Amniotic stem cell (primary cell): ENCODE data around the gene RABEP1.

ENCODE experiments used
- DNase-seq: peaks from one replicate; lab custom pipeline; 2025; lab: John Stamatoyannopoulos, UW

Gene RABEP1

GRCh38 chr17:5364156-5364555 lies 82.1 kb downstream of the RABEP1 start:
- DNase-seq, result no peak

GRCh38 chr17:5364696-5365095 lies 82.6 kb downstream of the RABEP1 start:
- no peak for DNase-seq

- DNase-seq, result no peak
These were observed 83.7 kb downstream of the RABEP1 start for GRCh38 chr17:5365831-5366230.

- no peak for DNase-seq
These were observed 88.3 kb downstream of the RABEP1 start for GRCh38 chr17:5370411-5370810.

DNA sequence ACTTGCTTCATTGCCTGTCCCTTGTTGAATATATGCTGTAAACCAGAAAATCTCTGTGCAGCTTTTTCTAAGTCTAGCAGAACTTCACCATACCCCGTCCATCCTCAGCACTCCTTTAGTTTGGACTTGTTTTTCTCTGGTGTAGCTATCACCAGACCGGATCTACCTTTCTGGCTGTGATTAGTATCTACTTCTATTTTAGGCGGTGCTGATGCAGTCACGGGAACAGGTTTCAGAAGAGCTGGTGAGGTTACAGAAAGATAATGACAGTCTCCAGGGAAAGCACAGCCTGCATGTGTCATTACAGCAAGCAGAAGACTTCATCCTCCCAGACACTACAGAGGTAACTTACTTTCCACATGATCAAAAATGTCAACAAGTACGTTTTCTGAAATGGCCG lies 91.0 kb downstream of the RABEP1 start:
- no peak for DNase-seq

DNA sequence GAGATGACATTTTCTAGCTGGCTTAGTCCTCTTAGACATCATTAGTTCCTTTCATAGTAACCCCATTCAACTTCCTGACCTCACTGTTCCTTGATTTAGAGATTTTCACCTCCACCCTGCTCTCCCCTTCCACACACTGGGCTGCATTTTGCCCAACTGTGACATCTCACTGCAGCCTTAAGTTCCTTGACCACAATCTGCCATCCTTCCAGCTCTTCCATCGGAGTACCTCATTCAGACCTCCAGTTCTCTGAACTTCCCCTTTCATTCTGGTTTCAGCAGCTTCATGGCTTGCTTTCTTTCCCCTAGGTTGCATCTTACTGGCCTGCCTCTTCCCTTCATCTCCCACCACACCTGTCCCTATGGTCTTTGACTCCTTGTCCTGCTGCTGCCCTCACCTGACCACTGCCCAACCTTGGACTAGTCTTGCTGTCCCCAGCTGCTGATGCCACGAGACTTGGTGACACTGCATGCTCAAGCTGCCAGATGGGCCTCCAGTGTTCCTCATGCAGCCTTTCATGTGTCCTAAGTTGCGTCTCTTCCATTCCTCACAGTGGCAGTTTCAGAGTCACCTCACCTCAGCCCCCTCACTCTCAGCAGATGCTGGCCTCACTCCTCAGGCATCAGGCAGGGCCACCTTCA lies 96.6 kb downstream of the RABEP1 start:
- no peak for DNase-seq

DNA sequence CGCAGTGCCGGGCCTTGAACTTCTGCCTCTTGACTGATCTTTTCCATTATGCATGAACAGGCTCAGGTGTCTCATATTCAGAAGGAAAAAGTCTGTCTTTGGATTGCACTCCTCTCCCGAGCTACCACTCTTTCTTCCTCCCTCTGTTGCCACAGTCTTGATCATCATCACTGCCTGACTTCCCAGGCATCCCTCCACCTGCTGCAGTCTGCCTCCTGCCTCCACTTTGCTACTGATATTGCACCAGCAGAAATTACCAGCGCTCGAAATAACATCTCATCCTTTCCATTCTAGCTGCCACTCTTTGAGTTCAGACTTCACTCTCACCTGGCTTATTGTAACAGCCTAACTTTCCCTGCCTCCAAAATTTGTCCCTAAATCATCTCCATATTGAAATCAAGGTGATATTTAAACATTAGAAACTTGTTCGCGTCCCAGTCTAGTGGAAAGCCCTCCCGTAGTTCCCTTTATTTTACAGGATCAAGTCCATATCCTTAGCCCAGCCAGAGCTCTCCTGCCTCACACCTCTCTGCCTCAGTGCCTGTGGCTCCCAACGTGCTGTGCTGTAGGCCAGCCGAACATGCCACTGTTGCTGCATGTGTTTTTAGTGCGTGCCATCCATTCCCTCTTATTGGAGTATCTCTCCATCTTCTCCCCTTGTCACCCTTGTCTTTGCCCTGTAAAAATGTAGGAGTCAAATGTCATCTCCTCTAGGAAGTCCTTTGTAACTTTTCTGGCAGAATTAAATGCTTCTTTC lies 97.4 kb downstream of the RABEP1 start:
- no peak for DNase-seq

- DNase-seq, result no peak
These were observed 98.5 kb downstream of the RABEP1 start for GRCh38 chr17:5380491-5381135.

DNA sequence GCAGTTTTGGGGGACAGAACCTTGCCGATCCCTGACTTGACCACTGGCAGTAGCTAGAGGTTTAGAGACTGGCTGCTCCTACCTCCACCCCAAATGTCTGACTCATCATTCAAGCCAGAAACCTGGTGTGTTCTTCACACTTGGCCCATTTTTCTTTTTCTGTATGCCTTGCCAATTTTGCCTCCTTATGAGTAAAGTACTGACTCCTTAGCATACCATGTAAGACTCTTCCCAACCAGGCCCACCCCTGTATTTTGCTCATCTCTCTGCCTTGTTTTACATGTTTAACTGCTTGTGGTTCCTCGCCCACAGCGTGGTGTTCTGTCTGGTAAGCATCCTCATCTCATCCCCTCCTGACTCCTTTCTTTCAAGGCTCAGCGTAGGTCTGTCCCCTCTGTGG lies 99.5 kb downstream of the RABEP1 start:
- DNase-seq, result no peak

GRCh38 chr17:5391678-5392077 lies 109.6 kb downstream of the RABEP1 start:
- DNase-seq, result no peak

GRCh38 chr17:5396612-5397011 lies 114.5 kb downstream of the RABEP1 start:
- DNase-seq, result no peak

GRCh38 chr17:5399767-5400166 lies 117.7 kb downstream of the RABEP1 start:
- DNase-seq, result no peak

DNA sequence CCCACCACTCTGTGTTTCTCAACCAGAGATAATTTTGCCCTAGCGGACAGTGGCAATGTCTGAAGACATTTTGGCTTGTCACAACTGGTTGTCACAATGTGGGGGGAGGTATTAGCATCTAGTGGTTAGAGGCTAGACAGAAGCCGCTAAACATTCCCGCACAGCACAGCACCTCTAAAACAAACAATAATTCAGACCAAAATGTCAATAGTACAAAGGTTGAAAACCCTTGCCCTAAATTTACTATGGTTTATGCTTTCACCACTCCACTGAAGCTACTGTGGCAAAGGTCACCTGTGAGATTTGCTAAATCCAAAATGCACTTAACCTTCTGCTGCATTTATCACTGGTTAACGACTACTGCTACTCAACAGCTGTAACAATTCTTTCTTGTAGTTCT lies 123.3 kb downstream of the RABEP1 start:
- DNase-seq, result no peak

DNA sequence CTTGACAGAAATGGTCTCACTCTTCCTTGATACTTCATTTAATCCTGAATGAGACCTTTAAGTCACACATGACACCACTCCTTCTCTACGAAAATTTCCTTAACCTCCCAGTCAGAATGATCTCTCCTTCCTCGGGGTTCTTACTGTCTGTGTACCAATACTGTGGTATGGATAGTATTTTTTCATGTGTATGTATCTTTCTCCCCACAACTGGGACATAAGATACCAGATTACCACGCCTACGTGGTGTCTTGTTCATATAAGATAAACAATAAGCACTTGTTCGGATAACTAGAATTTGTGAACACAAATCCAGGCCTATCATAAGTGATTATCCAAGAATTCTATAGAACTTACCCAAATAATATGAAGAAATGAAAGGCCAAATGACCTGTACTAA lies 126.1 kb downstream of the RABEP1 start:
- no peak for DNase-seq

DNA sequence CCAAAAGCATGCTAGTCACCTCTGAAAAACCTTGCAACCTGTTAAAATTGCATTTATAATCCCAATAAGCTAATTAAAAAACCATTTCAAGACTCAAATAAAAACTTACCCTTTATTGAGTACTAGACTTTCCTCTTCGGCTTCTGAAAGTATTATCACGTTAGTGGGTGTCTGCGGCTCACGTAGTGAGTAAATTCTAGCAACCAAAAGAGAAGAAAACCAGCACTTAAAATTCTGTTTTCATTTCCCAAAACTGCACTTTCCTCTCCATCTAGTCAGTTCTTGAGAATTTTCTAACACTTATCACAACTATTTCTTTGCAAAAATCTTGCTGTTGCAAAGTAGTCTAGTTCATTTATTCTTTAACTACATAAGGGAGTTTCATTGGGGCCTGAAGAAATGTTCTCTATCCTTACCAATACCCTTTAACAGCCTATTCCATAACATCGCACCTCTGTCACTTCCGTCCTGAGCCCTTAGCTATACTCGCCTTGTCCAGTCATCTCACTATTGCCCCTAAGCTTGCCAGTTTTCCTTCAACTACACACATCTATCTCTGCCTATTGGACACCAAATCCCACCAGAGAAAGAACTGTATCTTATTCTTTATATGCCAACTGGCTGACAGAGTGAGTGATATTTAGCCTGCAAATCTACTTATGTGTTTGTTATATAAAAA lies 128.6 kb downstream of the RABEP1 start:
- no peak for DNase-seq

- DNase-seq, result peak; percentile 58
These were observed 131.6 kb downstream of the RABEP1 start for GRCh38 chr17:5413682-5414081.

GRCh38 chr17:5416901-5417300 lies 134.8 kb downstream of the RABEP1 start:
- DNase-seq, result no peak

DNA sequence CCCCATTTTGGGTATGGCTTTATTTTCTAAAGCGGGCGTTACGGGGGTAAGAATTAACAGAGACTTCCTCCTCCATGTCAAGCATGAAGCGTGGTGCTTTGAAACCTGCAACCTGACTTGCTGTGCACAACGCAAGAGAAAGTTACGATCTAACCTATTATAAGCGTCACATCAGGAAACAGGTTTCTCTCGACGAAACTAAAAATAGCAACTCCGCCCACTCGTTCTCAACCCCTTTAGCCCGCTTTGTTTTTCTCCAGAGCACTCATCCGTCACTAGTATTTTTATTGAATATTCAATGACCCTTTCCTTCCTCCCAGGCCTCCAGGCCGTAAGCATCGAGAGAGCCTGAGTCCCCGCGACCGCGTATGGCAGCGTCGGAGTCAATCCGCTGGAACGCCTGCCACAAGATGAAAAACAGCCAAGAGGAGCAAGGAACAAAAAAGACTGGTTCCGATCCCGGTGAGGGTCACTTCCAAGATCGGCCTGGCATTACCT lies 136.8 kb downstream of the RABEP1 start:
- no peak for DNase-seq

DNA sequence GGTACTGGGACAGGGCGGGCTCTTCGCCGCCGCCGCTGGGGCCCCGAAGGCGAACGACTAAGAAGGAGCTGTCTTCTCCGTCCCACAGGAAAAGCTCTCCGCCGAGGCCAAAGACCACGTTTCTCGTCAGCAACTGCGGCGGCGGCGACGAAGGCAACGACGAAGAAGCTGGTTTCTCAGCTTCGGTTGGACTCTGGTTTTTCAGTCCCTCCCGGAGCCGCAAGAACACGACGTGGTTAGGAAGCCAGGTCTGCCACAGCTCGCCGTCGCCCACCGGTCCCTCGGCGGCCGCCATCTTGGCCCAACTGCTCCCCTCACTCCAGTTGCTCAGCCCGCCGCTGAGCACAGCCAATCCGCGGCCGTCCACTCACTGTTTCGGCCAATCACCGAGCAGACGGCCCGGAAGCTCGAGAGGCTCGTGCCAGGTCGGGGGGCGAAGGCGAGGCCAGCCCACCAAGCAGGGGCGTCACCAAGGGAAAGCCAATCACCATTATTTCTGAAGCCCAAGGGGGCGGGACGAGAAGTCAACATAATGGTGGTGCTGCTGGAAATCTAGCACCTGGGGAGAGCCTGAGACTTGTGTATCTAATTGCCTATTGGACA lies 137.4 kb downstream of the RABEP1 start, which contains the start of gene NUP88:
TSS of gene NUP88 (minus strand) at position 307 of the 603 bp plus-strand sequence. CDS start at position 295, 12 bp downstream.
- DNase-seq, result peak; percentile 96

- DNase-seq, result peak; percentile 89
These were observed 138.0 kb downstream of the RABEP1 start, which contains the start of gene RPAIN for GRCh38 chr17:5419959-5420653. Gene RPAIN, plus strand, starts transcription at chr17:5420182. Its CDS starts 29 bp downstream, at chr17:5420211.

DNA sequence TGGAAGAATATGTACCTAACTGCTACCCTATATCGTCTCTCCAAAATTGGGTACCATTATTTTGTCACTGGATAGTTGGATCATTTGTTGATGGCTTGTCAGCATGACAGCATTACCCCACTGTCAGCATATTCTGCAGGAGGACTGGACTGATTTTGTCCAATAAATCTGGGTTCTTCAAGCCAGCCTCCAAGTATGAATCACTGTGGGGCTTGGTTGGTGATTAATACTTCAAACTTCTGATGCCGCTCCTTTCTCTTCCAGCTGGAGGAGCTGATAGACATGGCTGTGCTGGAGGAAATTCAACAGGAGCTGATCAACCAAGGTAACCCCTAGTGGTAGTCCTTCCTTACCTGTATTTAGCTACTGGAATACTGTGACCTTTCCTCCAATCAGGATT lies 140.4 kb downstream of the RABEP1 start:
- DNase-seq, result peak; percentile 54
